Epithelial cell of proximal tubule (primary cell): Measurements from ENCODE around the gene FARS2. TPM values are rescaled to one million over a fixed set of nuclear protein-coding genes. Genes with fewer than 3 reads are reported as not detected.

Experiments used
- DNase-seq: peaks from one replicate; pipeline ENCODE4 v3.0.0-alpha.2; 2011; ENCODE audit warnings: low read depth
- H3K4me3 ChIP-seq: 2 replicates; pipeline ENCODE4 v1.5.1; 2011; ENCODE audit warnings: low read depth, mild to moderate bottlenecking, low read length
- total RNA-seq: library from RNA; depleted of rRNA; stranded (reverse); fragments of >200 nt; gene quantifications from 2 replicates; pipeline ENCODE4 v1.2.3, GENCODE V29; 2015
- TF ChIP-seq, protein P1 (sequence below): conservative IDR thresholded peaks from 2 replicates; pipeline ENCODE4 v1.5.1; 2012; ENCODE audit warnings: low read depth, mild to moderate bottlenecking, low read length

FARS2 gene
- total RNA-seq, 1 donor from 2014 or later: 7.7 TPM

DNA sequence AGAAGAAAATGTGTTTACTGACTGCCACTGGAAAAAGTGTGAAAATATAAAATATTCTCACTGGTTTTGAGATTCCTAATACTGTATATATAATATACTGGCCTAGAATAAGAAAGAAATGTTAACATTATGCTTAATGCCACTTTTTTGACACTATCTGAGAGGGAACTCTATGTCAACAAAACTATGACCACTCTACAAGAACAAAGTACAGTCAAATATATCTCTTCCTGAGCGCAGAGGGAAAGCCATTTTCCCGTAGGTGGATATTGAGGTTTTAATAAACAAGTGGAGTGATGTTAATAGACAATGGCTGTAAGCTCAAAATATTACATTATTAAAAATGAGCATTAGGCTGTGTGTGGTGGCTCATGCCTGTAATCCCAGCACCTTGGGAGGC, 25.5 kb upstream of the FARS2 start:
- H3K4me3 ChIP-seq: no peak overlapping the region
- no peak for DNase-seq
- TF ChIP-seq, protein P1, sequence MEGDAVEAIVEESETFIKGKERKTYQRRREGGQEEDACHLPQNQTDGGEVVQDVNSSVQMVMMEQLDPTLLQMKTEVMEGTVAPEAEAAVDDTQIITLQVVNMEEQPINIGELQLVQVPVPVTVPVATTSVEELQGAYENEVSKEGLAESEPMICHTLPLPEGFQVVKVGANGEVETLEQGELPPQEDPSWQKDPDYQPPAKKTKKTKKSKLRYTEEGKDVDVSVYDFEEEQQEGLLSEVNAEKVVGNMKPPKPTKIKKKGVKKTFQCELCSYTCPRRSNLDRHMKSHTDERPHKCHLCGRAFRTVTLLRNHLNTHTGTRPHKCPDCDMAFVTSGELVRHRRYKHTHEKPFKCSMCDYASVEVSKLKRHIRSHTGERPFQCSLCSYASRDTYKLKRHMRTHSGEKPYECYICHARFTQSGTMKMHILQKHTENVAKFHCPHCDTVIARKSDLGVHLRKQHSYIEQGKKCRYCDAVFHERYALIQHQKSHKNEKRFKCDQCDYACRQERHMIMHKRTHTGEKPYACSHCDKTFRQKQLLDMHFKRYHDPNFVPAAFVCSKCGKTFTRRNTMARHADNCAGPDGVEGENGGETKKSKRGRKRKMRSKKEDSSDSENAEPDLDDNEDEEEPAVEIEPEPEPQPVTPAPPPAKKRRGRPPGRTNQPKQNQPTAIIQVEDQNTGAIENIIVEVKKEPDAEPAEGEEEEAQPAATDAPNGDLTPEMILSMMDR: no peak

DNA sequence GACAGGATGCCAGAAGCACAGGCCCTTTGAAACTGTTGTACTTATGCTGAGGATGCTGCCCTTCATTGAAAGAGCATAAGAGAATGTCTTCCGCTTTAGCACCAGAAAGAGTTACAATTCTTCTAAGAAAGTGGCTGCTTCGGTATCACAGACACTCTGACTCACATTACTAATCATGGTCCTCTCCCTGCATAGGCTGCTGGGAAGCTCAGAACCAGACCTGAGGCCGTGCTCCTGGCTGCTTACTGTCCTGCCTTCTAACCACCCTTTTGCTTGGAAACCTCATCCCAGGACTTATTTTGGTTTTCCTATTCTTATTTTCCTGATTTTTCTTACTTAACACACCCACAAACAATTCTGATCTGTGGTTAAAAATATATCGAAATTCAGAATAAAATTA, 23.5 kb upstream of the FARS2 start:
- no peak for DNase-seq
- no peak overlapping the region for H3K4me3 ChIP-seq
- TF ChIP-seq, protein P1: no peak

DNA sequence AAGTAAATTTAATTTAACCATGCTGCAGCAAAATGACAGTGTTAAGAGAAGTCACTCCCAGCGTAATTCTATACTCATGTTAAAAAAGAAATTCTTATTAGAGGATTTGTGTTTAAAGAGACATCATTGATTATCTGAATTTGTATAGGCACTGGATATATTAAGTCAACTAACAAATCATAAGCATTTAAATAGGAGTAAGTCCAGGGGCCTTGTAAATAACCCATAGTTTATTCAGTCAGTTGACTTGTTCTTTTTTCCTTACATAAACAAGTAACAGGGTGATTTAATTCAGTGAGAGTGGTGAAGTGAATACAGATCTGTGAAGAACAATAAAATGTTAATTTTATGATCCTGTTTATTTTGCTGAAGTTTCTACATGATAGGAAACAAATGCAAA, 23.0 kb upstream of the FARS2 start:
- DNase-seq: no peak
- H3K4me3 ChIP-seq: no peak overlapping the region
- TF ChIP-seq, protein P1: no peak

DNA sequence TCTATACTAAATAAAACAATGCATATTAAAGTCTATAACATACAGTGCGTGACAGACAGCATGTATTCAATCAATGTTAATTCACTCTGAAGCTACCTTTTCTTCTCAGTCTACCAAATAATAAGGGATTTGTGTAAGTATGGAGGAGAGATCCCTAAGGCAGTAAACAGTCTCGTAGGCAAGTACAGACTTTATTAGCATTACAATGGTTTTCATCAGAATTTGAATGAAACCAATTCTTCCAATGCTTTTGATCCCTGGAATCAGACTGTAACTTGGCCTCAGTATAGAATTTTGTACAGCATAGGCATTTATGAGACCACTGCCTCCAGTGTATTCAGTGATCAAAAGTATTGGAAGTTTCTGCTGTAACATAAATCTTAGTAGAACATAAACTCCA, 20.1 kb upstream of the FARS2 start:
- DNase-seq: no peak
- TF ChIP-seq, protein P1: no peak

DNA sequence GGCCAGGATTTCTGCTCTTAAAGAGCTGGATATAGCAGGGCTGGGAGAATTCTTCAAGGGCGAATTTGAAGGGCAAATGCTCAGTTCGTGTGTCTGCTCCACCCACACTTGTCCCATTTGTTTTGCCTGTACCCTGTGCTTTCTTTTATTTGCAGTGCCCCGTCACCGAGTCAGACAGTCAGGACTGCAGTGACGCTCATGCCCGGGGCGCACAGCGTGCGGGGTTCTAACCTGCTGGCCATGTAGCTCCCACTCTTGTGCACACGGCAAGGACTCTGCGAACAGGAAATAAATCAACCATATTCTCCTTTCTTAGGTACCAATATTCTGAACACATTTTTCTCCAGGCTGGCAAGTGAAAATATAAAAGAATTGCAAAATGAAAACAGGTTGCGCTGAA, 18.2 kb upstream of the FARS2 start:
- TF ChIP-seq, protein P1: no peak
- H3K4me3 ChIP-seq: no peak overlapping the region
- DNase-seq: no peak

More for the DNA sequence above, 20.1 kb upstream of the FARS2 start:
- no peak overlapping the region for H3K4me3 ChIP-seq

DNA sequence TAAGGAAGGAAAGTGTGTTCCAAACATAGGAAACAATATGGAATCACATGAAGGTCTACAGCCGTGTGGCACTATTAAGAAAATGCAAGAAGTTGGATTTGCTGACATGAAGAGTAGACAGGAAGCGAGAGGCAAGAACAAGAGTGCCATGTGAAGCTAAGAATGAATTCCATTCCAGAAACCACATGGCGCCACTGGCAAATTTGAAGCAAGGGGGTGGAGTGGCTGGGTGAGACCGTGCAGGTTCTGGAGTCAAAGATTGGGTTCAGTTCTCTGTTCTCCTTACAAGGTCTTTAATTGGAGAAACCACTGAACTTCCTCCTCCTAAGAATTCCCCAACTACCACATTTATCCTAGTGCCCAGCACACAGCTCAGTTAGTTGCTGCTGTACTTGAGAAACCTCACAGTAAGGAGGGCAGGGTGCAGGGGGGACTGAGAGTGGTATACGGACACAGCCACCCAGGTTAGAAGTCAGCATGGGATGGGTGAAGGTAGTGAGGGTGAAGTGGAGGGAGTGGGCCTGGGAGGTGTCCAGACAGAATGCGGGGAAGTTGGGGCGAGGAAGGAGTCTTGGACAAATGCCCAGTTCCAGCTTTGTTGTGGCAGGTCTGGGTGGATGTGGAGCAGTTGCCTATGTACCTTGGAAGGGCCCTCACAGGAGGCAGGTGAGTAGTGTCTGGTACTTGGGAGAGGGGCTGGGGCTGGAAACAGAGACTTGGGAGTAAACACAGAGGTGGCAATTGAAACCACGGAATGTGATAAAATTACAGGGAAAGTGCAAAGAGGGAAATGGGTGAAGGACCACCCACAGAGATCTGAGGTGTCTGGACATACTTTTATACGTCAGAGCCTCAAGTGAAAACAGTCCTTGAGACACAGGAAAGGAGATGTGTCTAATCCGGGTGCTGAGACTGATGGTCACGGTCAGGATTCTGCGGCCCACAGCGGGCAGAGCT, 14.9 kb upstream of the FARS2 start:
- DNase-seq: no peak
- no peak overlapping the region for H3K4me3 ChIP-seq
- TF ChIP-seq, protein P1: no peak

DNA sequence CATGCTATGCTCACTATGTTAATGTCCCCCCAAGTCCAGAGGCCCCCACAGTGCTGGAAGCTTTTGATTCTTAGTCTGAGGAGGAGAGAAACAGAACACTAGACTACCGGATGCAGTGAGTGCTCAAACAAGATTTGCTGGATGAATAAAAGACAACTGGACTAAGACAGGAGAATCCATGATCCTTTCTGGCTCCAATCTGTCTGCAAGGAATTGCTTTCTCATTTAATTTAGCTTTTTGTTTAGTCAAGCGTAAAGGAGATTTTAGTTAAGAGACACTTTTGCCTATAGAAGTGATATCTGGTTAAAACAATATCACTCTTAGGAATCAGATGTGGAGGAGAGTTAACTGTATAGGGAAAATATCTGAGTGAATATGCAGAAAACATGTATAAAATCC, 14.1 kb upstream of the FARS2 start:
- H3K4me3 ChIP-seq: no peak overlapping the region
- TF ChIP-seq, protein P1: no peak
- DNase-seq: no peak
